Measurements from ENCODE around the gene CAMKK1.

Gene CAMKK1

GRCh38 chr17:3896968-3897235 lies 4.0 kb upstream of the CAMKK1 start:
- no peak for DNase-seq (ENCODE audit: low read depth in 3 of 3)

DNA sequence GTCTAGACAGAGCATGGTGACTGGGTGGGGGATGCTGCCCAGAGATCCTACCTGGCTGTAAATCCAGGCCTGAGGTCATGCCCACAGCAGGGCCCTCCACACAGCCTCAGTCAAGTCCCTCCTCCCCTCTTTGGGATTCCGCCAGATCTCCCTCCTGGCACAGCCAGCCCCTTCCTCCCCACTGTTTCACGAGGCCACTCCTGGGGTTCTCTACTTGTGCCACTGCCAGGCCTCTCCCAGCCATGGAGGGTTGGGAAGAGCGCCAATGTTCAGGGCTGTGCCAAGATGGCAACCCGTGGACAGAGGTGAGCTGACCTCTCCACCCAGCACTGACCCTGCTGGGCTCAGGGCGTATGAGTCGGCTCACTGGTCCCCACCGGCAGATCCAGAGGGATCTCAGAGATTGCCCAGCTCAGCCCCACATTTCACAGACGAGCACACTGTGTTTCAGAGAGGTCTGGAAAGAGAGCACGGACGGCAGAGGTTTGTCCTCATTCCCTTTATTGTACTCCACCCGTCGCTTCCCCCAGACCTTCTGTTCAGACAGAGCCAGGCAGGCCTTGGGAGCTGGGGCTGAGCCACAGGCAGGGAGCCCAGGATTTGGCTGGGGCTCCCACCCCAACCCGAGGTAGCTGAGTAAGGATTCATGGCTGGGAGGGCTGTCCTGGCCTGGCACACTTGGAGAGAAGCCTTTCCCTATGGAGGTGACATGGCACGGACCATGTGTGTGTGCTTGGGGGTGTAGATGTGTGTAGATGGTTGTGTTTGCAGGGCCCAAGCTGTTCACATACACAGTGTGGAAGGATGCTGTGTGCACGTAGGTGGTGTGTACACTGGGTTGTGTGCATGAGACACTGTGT lies 3.5 kb upstream of the CAMKK1 start:
- no peak for DNase-seq (ENCODE audit: low read depth in 3 of 3)

- no peak for DNase-seq (ENCODE audit: low read depth in 3 of 3)
These were observed 2.5 kb upstream of the CAMKK1 start for GRCh38 chr17:3895354-3895753.

GRCh38 chr17:3894911-3895343 lies 2.1 kb upstream of the CAMKK1 start:
- no peak for DNase-seq (ENCODE audit: low read depth in 3 of 3)

- no peak for DNase-seq (ENCODE audit: low read depth in 3 of 3)
These were observed 1.3 kb upstream of the CAMKK1 start for GRCh38 chr17:3894188-3894587.

- DNase-seq (ENCODE audit: low read depth in 3 of 3) = no peak
These were observed 865 bp upstream of the CAMKK1 start for GRCh38 chr17:3893720-3894116.

- peak; percentile 50 to 72 (median 72) for DNase-seq (ENCODE audit: low read depth in 3 of 3)
These were observed 506 bp downstream of the CAMKK1 start for GRCh38 chr17:3892095-3892998.

DNA sequence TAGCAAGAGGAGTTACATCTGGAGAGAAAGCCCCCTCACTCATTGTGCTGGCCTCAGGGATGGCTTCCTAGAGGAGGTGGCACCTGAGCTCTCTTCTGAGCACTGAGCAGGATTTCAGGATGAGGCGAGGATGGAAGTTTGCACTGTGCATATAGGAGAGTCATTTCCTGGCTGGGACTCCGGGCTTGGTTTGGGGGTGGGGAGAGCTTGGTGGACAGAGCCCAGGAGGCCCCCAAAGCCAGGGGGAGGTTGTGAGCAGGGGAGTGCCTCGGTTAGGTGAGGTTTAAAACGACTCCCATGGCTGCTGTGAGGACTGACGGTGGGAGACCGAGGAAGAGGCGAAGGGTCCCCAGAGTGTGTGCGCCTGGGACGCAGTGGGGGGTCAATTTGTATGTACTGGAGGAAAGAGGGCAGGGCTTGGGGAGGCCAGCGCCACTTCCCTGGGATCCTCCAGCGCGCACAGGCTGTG lies 1.2 kb downstream of the CAMKK1 start:
- DNase-seq (ENCODE audit: low read depth in 3 of 3) = no peak

DNA sequence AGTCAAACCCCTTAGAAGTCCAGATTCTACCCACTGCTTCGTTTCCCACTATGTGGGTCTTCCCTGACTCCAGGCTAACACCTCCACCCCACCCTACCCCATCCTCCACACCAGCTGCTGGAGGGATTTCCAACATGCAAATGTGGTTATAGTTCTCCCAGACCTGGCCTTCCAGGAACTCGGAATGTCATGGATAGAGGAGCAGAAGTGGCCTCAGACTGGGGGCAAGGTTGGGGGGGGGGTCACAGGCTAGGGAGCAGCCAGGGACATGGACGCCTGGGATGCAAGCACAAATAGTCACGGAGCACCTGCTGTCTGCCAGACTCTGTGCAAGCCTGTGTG lies 2.0 kb downstream of the CAMKK1 start:
- no peak for DNase-seq (ENCODE audit: low read depth in 3 of 3)

DNA sequence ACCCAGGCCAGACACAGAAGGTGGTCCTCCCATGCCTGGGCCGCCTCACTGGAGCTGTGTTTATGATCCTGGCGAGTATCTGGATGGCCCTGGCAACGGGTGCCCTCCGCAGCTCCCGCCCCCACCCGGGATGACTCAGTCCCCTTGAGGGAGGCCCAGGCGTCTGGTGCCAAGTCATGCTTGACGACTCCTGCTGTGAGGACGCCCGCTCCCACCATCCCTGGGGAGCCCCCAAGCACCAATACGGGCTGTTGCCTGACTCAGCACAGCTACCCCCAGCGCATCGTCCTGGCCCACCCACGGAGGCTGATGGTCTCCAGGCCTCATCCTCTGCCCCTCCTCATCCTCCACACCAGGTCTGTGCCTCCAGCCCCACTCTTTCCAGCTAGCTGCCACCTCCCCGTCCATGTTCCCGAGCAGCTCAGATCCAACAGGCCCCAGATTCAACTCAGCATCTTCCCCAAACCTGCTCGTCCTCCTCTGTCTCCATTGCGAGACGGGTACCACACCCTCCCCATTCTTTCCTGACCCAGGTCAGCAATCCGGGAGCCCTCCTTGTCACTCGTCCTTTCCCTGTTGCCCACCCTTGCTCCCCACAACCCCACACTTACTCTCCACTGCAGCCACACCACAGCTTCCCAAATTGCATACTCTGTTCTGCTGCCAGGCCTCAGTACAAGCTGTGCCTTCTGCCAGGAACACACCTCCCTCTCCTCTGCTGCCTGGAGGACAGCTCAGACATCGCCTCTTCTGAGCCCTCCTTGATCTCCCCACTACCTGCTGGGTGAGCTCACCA lies 2.6 kb downstream of the CAMKK1 start:
- peak in 1 of 3 experiments; percentile 25 for DNase-seq (ENCODE audit: low read depth in 3 of 3)

DNA sequence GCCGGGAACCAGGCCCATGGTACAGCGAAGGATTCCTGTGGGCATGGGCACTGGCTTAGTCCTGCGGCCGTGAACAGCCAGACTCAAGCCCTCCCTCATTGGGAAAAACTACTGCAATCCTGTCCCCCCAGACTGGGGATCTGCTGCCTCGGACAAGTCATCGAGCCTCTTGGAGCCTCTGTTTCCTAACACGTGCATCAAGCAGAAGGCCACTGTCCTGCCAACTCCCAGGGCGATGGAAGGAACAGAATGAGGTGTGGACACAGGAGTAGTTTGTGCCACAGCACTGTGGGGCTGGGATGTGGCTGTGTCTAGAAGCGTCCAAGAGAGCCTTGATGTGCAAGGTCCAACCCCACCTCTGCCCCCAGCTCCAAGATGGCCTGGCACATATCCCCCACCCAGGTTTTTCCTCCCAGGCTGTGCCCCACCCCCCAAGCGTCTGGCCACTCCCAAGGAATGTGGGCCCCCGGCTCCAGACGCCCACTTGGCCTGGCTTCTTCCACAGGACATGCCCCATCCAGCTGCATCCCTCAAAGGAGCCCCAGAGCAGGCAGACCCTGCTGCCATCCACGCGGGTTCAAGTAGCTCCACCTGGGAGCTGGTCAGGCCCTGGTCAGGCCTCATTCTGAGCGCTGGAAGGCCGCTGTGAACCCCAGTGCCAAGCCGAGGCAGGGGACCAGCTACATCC lies 3.4 kb downstream of the CAMKK1 start:
- DNase-seq (ENCODE audit: low read depth in 3 of 3) = no peak

DNA sequence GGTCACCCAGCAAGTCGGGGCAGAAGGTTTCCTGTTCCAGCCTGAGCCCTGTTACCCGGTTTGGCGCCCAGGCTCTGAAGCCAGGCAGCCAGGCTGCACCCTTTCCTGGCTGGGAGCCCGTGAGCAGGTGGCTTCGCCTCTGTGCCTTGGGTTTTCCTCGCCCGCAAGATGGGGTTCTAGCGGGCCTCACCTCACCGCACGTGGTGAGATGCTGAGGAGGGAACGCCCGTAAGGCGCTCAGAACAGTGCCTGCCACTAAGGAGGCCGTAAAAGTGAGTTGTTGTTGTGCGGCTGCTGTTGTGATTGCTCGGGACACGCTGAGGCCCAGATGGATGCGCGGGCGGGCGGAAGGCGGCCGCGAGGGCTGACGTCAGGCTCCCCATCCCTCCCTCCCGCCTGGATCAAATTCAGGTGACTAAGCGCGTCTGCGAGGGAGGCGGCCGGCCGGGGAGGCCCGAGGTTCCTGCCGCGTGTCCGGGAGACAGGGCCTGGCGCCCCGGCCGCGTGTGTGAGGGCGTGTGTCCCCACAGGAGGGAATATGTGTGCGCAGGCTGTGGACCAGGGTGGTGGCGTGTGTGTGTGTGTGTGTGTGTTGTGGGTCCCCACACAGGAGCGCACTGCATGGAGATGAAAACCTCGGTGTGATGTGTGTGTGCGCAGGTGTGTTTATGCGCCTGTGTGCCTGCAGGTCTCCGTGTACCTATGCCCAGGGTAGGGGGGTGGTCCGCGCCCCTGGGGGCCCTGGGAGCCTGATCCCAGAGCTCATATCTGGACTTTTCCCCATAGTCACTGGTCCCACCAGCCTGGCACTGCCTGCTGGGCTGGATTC lies 4.3 kb downstream of the CAMKK1 start:
- no peak for DNase-seq (ENCODE audit: low read depth in 3 of 3)

GRCh38 chr17:3887804-3888203 lies 5.0 kb downstream of the CAMKK1 start:
- no peak for DNase-seq (ENCODE audit: low read depth in 3 of 3)

DNA sequence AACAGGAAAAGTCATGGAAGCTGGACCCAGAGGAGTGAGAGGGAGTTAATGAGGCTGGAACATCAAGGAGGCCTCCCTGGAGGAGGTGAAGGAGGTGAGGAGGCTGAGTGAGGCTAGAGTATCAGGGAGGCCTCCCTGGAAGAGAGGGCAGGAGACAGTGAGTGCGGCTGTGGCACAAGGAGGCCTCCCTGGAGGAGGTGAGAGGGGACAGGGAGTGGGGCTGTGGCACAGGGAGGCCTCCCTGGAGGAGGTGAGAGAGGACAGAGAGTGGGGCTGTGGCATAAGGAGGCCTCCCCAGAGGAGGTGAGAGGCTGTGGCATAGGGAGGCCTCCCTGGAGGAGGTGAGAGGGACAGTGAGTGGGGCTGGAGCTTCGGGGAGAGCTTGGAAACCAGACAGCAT lies 5.5 kb downstream of the CAMKK1 start:
- DNase-seq (ENCODE audit: low read depth in 3 of 3) = no peak

DNA sequence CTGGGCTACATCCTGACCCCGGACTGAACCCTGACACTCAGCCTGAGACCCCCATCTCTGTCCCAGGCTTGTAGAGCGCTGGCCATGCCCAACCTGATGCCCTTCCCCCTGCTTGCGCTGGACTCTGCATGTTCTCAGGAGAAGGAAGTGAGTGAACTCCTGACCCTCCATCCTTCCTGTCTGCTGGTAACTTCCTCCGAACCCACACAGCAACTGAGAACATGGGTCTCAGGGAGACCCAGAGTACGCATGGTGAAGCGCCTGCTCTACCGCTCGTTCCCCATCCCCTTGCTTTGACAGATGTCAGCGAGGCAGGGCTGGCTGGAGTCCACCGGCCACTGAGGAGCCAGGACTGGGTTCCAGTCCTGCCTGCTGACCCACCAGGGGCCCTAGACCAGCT lies 6.1 kb downstream of the CAMKK1 start:
- no peak for DNase-seq (ENCODE audit: low read depth in 3 of 3)

GRCh38 chr17:3885970-3886369 lies 6.9 kb downstream of the CAMKK1 start:
- DNase-seq (ENCODE audit: low read depth in 3 of 3) = no peak

GRCh38 chr17:3885271-3885670 lies 7.6 kb downstream of the CAMKK1 start:
- DNase-seq (ENCODE audit: low read depth in 3 of 3) = no peak

DNA sequence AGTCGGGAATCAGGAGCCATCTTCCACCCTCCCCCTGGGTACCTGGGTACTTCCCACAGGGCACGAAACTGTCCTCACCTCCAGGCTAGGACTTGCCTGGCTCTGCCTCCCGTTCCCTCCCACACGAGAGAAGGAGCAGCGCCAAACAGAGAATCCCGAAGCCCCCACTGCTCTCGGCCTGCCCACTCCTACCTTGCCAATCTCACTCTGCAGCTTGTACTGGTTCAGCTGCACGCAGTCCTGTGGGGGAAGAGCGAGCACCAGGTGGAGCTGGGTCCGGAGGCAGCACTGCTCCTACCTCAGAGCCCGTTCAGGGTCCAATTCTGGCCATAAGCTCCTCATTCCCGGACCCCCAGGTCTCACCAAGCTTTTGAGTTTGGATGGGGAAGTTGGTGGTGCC lies 8.7 kb downstream of the CAMKK1 start:
- no peak for DNase-seq (ENCODE audit: low read depth in 3 of 3)

DNA sequence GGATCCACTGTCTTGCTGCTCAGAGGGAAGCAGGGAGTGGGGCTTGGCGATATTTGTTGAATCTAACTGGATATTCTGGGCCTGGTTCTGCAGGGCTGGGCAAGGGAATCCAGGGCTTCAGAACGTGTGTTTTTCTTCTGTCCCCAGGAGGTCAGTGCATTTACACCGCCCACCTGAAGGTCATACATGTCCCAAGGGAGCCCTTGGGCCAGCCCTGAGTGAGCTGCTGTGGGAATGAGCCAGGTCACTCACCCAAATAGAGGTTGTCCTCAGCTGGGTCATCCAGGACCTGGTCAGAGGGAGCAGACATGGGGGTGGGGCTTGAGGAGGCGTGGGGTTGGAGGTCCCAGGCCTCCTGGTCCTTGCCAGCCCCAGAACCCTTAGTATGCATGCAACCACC lies 10.6 kb downstream of the CAMKK1 start:
- DNase-seq (ENCODE audit: low read depth in 3 of 3) = no peak

DNA sequence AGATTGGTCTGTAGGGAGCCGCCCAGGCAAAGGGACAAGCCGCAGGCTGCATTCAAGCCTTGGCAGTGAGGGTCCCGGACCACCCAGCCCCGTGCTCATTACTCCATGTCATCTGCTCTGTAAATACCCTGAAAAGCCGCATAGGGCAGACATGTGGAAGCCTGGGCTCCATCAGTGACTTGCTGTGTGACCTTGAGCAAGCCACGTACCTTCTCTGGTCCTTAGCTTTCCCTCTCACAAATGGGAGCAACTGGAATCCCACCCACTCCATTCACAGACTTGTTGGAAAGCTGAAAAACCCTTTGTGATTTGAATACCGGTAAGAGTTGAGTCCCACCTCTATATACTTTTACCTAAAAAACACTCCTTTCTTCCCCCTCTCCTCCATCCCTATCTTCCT lies 11.9 kb downstream of the CAMKK1 start:
- no peak for DNase-seq (ENCODE audit: low read depth in 3 of 3)

All from stimulated activated CD4-positive, alpha-beta T cell treated with anti-CD3 and anti-CD28 coated beads, TNF-alpha, amount 100 ng/mL, for 4 hours (primary cell).